Spleen (tissue), 11 donors: ENCODE data around the gene PIGB. TPM values are rescaled to one million over a fixed set of nuclear protein-coding genes. Genes with fewer than 3 reads are reported as not detected.
"Not testable (repeated sequence)": the region's sequence is repeated elsewhere in the genome, so short reads cannot be mapped to it uniquely, and the experiment has no call there.

Source experiments
- DNase-seq: peaks from one replicate; pipeline ENCODE4 v3.0.0-alpha.2; 2020
- H3K27ac ChIP-seq, 8 donors: fragments of 200-600 bp; sonication (generic) in 7 of 8; 1 replicate in 4 of 8; 2 replicates in 4 of 8; pipeline versions ENCODE4 v1.5.0 to v1.8.0; 2016 to 2021; ENCODE audit warnings: inconsistent platforms in 4 of 8, mild to moderate bottlenecking in 4 of 8, moderate library complexity in 1 of 8
- H3K27me3 ChIP-seq, 7 donors: fragments of 200-600 bp; sonication (generic) in 6 of 7; replicated peaks in 1 of 7; 1 replicate in 4 of 7; 2 replicates in 3 of 7; pipeline versions ENCODE4 v1.5.0 to v1.8.0; 2016 to 2021; ENCODE audit warnings: inconsistent platforms in 3 of 7, mild to moderate bottlenecking in 1 of 7
- H3K36me3 ChIP-seq, 6 donors: fragments of 200-600 bp; sonication (generic) in 5 of 6; 1 replicate in 4 of 6; 2 replicates in 2 of 6; pipeline versions ENCODE4 v1.5.0 to v1.8.0; 2016 to 2021; ENCODE audit warnings: inconsistent platforms in 2 of 6
- H3K4me1 ChIP-seq, 6 donors: fragments of 200-600 bp; sonication (generic) in 5 of 6; 1 replicate in 3 of 6; 2 replicates in 3 of 6; pipeline versions ENCODE4 v1.5.0 to v1.8.0; 2016 to 2021; ENCODE audit warnings: inconsistent platforms in 3 of 6
- H3K4me3 ChIP-seq, 8 donors: fragments of 200-600 bp; sonication (generic) in 7 of 8; 1 replicate in 4 of 8; 2 replicates in 4 of 8; pipeline versions ENCODE4 v1.5.0 to v1.8.0; 2016 to 2021; ENCODE audit warnings: inconsistent platforms in 4 of 8, mild to moderate bottlenecking in 4 of 8, moderate library complexity in 2 of 8
- H3K9me3 ChIP-seq, 8 donors: fragments of 200-600 bp; sonication (generic) in 7 of 8; 1 replicate in 4 of 8; 2 replicates in 4 of 8; pipeline versions ENCODE4 v1.5.0 to v1.8.0; 2016 to 2021; ENCODE audit warnings: inconsistent platforms in 4 of 8
- POLR2A ChIP-seq, 3 donors: fragments of 450-650 bp; IDR thresholded peaks; one replicate each; pipeline ENCODE4 v1.5.1; 2017; ENCODE audit warnings: antibody characterized with exemption in 3 of 3, mild to moderate bottlenecking in 1 of 3
- POLR2AphosphoS5 ChIP-seq, 3 donors: sonication (generic); formaldehyde crosslinking; IDR thresholded peaks; one replicate each; pipeline ENCODE4 v1.5.1; 2017; ENCODE audit warnings: antibody characterized with exemption in 3 of 3
- WGBS, 5 donors: extraction: QIAGEN DNeasy Blood & Tissue Kit in 3 of 5; methylation state at CpG; one replicate each; pipeline versions ENCODE4 v1.1.5 to v1.1.7; 2013 to 2018; 5-methylcytosine and 5-hydroxymethylcytosine counted together
- intact Hi-C: fragments of 100-400 bp; cut with DNase I; formaldehyde crosslinking; loops from one replicate; pipeline ENCODE4 v1.15.0; 2023; ENCODE audit warnings: low total_unique reads
- polyA plus RNA-seq, 3 donors: library from polyadenylated mRNA; stranded (reverse); fragments of 200-250 nt; gene quantifications; one replicate each; pipeline ENCODE4 v1.2.1, GENCODE V29; 2013
- total RNA-seq, 7 donors: library from RNA; depleted of rRNA in 3 of 7; stranded (reverse); fragments of >200 nt in 3 of 7; fragmentation: NEBNext Ultra II Directional in 4 of 7; extraction: Animal tissue kit (Norgen Biotek cat#: 25700) in 4 of 7; gene quantifications; one replicate each; pipeline versions ENCODE4 v1.1.0 to v1.2.1, GENCODE V29; 2016 to 2021
- TF ChIP-seq, protein P1 (sequence below), 11 experiments: fragments of 200-600 bp in 7 of 11; fragments of 450-650 bp in 4 of 11; sonication (generic) in 4 of 11; IDR thresholded peaks in 8 of 11; conservative IDR thresholded peaks in 3 of 11; 1 replicate in 7 of 11; 2 replicates in 4 of 11; pipeline versions ENCODE4 v1.4.0 to v1.8.0; 2016 to 2021; ENCODE audit warnings: antibody characterized with exemption in 11 of 11, inconsistent platforms in 4 of 11, mild to moderate bottlenecking in 1 of 11
- donor health status: healthy with polysubstance abuse.
- donor health status: DM: no; HTN: no; CAD: no; lungs with moderate emphysema.
- donor health status: DM: no; HTN: no; CAD: no.
- donor health status: Bipolar disorder and iron deficiency.
- donor health status: healthy.
- donor health status: DM: no; HTN: no; CAD: no.
- donor health status: DM: yes; HTN: yes; CAD: no.

PIGB gene
- total and polyA plus RNA-seq, 10 donors = 13.5 to 37.5 (median 23.2) TPM

DNA sequence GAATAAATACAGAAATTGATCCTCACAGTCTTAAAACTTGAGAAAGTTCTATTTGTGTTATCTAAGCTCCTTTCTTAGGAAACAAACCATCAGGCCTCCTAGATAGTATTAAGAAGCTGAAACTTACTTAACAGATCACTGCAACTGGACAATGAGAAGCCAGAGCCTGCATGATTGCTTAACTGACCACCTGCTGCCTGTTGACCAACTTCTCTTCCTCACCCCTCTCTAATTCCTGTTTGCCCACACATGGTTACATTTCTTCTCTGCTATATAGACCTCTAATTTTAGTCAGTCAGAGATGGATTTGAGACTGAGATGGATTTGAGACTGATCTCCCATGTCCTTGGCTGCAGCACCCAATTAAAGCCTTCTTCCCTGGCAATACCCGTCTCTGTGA is 75.7 kb downstream of the PIGB start:
- Histone ChIP-seq H3K4me1 (peaks cover 0 to 57% (median 9%) of the 10 kb centered on the region in 6 donors), H3K9me3 (no peaks in the 10 kb centered on the region), H3K27ac (peak overlapping the region in 7 of 8 donors; percentile 20 to 83 (median 75)), H3K4me3 (peak overlapping the region in 1 of 8 donors; percentile 17), H3K27me3 (no peaks in the 10 kb centered on the region), H3K36me3 (peaks cover 0 to 31% (median 0%) of the 10 kb centered on the region in 6 donors)
- intact Hi-C loops = no loop called here
- DNase-seq = no peak
- TF ChIP-seq POLR2AphosphoS5 (IDR thresholded peaks at IDR 0.05) = peak in 1 of 3 donors; percentile 55
- TF ChIP-seq, protein P1, sequence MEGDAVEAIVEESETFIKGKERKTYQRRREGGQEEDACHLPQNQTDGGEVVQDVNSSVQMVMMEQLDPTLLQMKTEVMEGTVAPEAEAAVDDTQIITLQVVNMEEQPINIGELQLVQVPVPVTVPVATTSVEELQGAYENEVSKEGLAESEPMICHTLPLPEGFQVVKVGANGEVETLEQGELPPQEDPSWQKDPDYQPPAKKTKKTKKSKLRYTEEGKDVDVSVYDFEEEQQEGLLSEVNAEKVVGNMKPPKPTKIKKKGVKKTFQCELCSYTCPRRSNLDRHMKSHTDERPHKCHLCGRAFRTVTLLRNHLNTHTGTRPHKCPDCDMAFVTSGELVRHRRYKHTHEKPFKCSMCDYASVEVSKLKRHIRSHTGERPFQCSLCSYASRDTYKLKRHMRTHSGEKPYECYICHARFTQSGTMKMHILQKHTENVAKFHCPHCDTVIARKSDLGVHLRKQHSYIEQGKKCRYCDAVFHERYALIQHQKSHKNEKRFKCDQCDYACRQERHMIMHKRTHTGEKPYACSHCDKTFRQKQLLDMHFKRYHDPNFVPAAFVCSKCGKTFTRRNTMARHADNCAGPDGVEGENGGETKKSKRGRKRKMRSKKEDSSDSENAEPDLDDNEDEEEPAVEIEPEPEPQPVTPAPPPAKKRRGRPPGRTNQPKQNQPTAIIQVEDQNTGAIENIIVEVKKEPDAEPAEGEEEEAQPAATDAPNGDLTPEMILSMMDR (IDR thresholded peaks at IDR 0.05 in 8 of 11, conservative IDR thresholded peaks at IDR 0.05 in 3 of 11) = no peak
- WGBS, 5 donors = 79 to 100% (median 96%) methylated on average over 1 of the region's 1 CpG

- 93 to 97% (median 96%) methylated on average over 5 of the region's 5 CpGs for WGBS, 5 donors
- DNase-seq = no peak
- H3K9me3 ChIP-seq = no peaks in the 10 kb centered on the region
- H3K27me3 ChIP-seq = no peaks in the 10 kb centered on the region
- TF ChIP-seq, protein P1 (IDR thresholded peaks at IDR 0.05 in 8 of 11, conservative IDR thresholded peaks at IDR 0.05 in 3 of 11) = no peak
- no peak for TF ChIP-seq POLR2A (IDR thresholded peaks at IDR 0.05)
- TF ChIP-seq POLR2AphosphoS5 (IDR thresholded peaks at IDR 0.05) = no peak
- no peak overlapping the region for H3K27ac ChIP-seq
- H3K4me1 ChIP-seq = peaks cover 3 to 89% (median 29%) of the 10 kb centered on the region in 6 donors
- intact Hi-C loops = no loop called here
- peaks cover 0 to 28% (median 0%) of the 10 kb centered on the region in 6 donors for H3K36me3 ChIP-seq
- no peak overlapping the region for H3K4me3 ChIP-seq
Observed at GRCh38 chr15:55398243-55398642, 79.2 kb downstream of the PIGB start.

- not testable (repeated sequence) for H3K9me3 ChIP-seq, H3K4me3 ChIP-seq, H3K27ac ChIP-seq, H3K27me3 ChIP-seq, DNase-seq
- Histone ChIP-seq H3K4me1 (peaks cover 16 to 89% (median 42%) of the 10 kb centered on the region in 6 donors), H3K36me3 (peaks cover 0 to 28% (median 0%) of the 10 kb centered on the region in 6 donors)
- intact Hi-C loops = loop anchor here (10.0 kb wide), 1 partner anchor 85 kb away; the partner anchor contains the start of genes PIGB and PIGBOS1
- WGBS, 5 donors = 83 to 96% (median 90%) methylated on average over 8 of the region's 8 CpGs
Observed at GRCh38 chr15:55400050-55400449, 81.0 kb downstream of the PIGB start.

DNA sequence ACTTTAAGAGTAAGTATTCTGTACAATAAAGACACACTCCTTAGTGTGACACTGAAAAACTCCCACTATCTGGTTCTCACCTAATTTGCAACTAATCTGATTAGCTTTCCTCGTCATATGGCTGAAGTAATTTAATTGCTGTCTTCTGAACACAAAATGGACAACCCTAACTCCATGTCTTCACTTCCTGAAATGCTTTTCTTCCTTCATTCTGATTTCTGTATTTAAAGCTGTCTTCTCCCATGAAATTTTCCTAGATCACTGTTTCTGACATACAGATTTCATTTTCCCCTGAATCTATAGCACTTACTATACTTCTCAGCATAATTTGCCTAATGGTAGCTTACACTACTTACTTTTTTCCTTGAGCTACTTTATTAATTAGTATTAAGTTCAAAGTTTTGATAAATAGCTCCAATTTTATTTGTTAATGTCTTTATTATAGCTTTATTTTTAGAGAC is 82.8 kb downstream of the PIGB start:
- whole genome bisulfite sequencing, 5 donors = 58 to 88% (median 79%) methylated on average over 1 of the region's 1 CpG
- Histone ChIP-seq H3K9me3 (no peaks in the 10 kb centered on the region), H3K36me3 (peaks cover 0 to 21% (median 0%) of the 10 kb centered on the region in 6 donors), H3K27me3 (no peaks in the 10 kb centered on the region), H3K27ac (peak overlapping the region in 6 of 8 donors; percentile 67 to 96 (median 76)), H3K4me1 (peaks cover 23 to 89% (median 53%) of the 10 kb centered on the region in 6 donors), H3K4me3 (peak overlapping the region in 1 of 8 donors; percentile 27)
- no peak for DNase-seq
- intact Hi-C loops = loop anchor here (10.0 kb wide), 1 partner anchor 87 kb away; the partner anchor contains the start of genes PIGB and PIGBOS1
- TF ChIP-seq, protein P1 (IDR thresholded peaks at IDR 0.05 in 8 of 11, conservative IDR thresholded peaks at IDR 0.05 in 3 of 11) = no peak
- TF ChIP-seq POLR2AphosphoS5 (IDR thresholded peaks at IDR 0.05) = no peak
